ENCODE measurements around the gene KBTBD4.

KBTBD4 gene

DNA sequence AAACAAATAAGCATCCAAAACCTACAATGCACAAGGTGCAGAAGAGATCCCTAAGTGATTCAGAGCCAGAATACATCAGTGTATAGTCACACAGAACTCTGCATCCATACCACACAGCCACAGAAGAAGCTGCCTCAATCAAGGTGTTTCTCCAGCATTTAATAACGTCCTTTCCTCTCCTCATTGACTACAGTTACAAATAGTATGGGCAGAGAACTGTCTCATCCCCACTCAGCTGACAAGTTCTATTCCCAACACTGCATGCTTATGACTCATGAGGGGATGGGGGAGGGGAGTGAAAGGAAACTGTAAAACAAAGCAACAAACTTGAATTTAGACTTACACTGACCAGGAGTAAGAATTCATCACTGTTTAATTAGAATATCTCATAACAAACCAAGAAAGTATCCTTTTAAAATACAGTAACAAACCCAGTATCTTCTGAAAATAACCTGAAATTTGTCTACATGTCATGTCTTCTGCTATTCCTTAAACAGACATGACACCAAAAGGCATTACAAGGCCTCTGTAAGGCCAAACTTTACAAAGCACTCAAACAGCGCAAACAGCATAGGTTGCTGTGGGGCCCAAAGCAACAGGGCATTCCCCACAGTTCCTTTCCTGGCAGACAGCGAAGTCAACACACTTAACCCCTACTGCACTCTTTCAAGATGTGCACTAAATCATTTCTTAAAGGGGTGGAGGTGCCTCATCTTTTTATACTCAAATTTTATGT, 55.1 kb downstream of the KBTBD4 start:
- peak; percentile 67 for DNase-seq

Measured in eye (tissue), 1 donor.